ENCODE measurements around the gene PTGES3. TPM values are rescaled to one million over a fixed set of nuclear protein-coding genes. Genes with fewer than 3 reads are reported as not detected.

Gene PTGES3
- polyA plus RNA-seq, 1 donor from 2014 or later: 109 TPM

Small RNA genes within 50 kb of the gene (small RNA-seq; reads per million reads assigned to genes)
- gene RN7SL809P: 0 to 0.03 (median 0) reads per million in 3 experiments
- 1,630 to 2,041 (median 2,002) reads per million in 3 experiments for gene SNORD59A

Other genes starting within 250 kb of the PTGES3 start
- 2.5 and 4.4 TPM in 2 replicates for gene TIMELESS, start 238.9 kb downstream of the PTGES3 start, polyA plus RNA-seq
- gene MIP, start 233.6 kb downstream of the PTGES3 start, polyA plus RNA-seq: not detected in 2 replicates
- gene SPRYD4, start 219.7 kb downstream of the PTGES3 start, polyA plus RNA-seq: 1.8 and 2.1 TPM in 2 replicates
- 7.4 and 10.5 TPM in 2 replicates for gene GLS2, start 200.1 kb downstream of the PTGES3 start, polyA plus RNA-seq
- 2.4 and 3.2 TPM in 2 replicates for gene RBMS2, start 166.5 kb downstream of the PTGES3 start, polyA plus RNA-seq
- 11.6 and 13.8 TPM in 2 replicates for gene BAZ2A, start 58.0 kb downstream of the PTGES3 start, polyA plus RNA-seq
- 559 and 611 TPM in 2 replicates for gene ATP5F1B, start 42.3 kb downstream of the PTGES3 start, polyA plus RNA-seq
- 1,595 and 1,797 TPM in 2 replicates for gene NACA, start 37.0 kb upstream of the PTGES3 start, polyA plus RNA-seq
- gene PRIM1, start 64.0 kb upstream of the PTGES3 start, polyA plus RNA-seq: 36.1 and 41.5 TPM in 2 replicates
- gene HSD17B6, start 75.0 kb upstream of the PTGES3 start, polyA plus RNA-seq: 4.3 and 4.6 TPM in 2 replicates
- 0.63 TPM in 1 of 2 replicates, not detected in the other for gene SDR9C7, start 246.1 kb upstream of the PTGES3 start, polyA plus RNA-seq